Endometrial microvascular endothelial cells (primary cell): ENCODE measurements around the gene DLEC1. TPM values are rescaled to one million over a fixed set of nuclear protein-coding genes. Genes with fewer than 3 reads are reported as not detected.

ENCODE experiments used
- in situ Hi-C: cut with HindIII; loops from 2 replicates; pipeline ENCODE4 v1.10.0; 2017; ENCODE audit warnings: low sequenced_read_pairs, low pct_unique_long_range_greater_than_20kb; ENCODE audit errors: inconsistent ontology term
- total RNA-seq: library from RNA; depleted of rRNA; stranded (reverse); fragments of >200 nt; gene quantifications from one replicate; pipeline ENCODE4 v1.2.3, GENCODE V29; 2015; ENCODE audit errors: inconsistent ontology term

The DLEC1 gene
- not detected for total RNA-seq

- in situ Hi-C loops: no loop called here
Observed at GRCh38 chr3:38039101-38039898, at the start of gene DLEC1. Gene DLEC1, plus strand, starts transcription at chr3:38039208. Its CDS starts 18 bp downstream, at chr3:38039226.

- in situ Hi-C loops: no loop called here
Observed at GRCh38 chr3:37989821-37990480, 49.1 kb upstream of the DLEC1 start.

GRCh38 chr3:37990527-37990926 is 48.5 kb upstream of the DLEC1 start, which contains the start of gene VILL:
Gene VILL, plus strand, starts transcription at chr3:37990786. Its CDS starts 2,887 bp downstream, at chr3:37993673.
- in situ Hi-C loops: no loop called here

GRCh38 chr3:37991109-37991508 is 47.9 kb upstream of the DLEC1 start:
- in situ Hi-C loops: no loop called here

GRCh38 chr3:37991823-37992222 is 47.2 kb upstream of the DLEC1 start:
- in situ Hi-C loops: no loop called here

- in situ Hi-C loops: no loop called here
Observed at GRCh38 chr3:37992271-37993066, 46.5 kb upstream of the DLEC1 start.

GRCh38 chr3:37993067-37993455 is 45.9 kb upstream of the DLEC1 start:
- in situ Hi-C loops: no loop called here

- in situ Hi-C loops: no loop called here
Observed at GRCh38 chr3:37993460-37993819, 45.6 kb upstream of the DLEC1 start.

GRCh38 chr3:37993820-37994638 is 45.0 kb upstream of the DLEC1 start:
- in situ Hi-C loops: no loop called here

- in situ Hi-C loops: no loop called here
Observed at GRCh38 chr3:37994639-37994972, 44.4 kb upstream of the DLEC1 start.

GRCh38 chr3:37995652-37996641 is 43.1 kb upstream of the DLEC1 start:
- in situ Hi-C loops: no loop called here

- in situ Hi-C loops: no loop called here
Observed at GRCh38 chr3:37996785-37997301, 42.2 kb upstream of the DLEC1 start.

GRCh38 chr3:37997342-37997741 is 41.7 kb upstream of the DLEC1 start:
- in situ Hi-C loops: no loop called here

GRCh38 chr3:37997791-37998370 is 41.1 kb upstream of the DLEC1 start:
- in situ Hi-C loops: no loop called here

GRCh38 chr3:37999836-38000235 is 39.2 kb upstream of the DLEC1 start:
- in situ Hi-C loops: no loop called here

- in situ Hi-C loops: no loop called here
Observed at GRCh38 chr3:38000242-38000916, 38.6 kb upstream of the DLEC1 start.

GRCh38 chr3:38000965-38001455 is 38.0 kb upstream of the DLEC1 start:
- in situ Hi-C loops: no loop called here
